WTC11 (cell line): ENCODE measurements around the gene ANXA8.

Experiments
- ATF1 ChIP-seq: sonication (generic); formaldehyde crosslinking; IDR thresholded peaks from 2 replicates; pipeline ENCODE4 v1.8.1; 2023; ENCODE audit warnings: mild to moderate bottlenecking, moderate library complexity, missing genetic modification reagents
- ATF6 ChIP-seq: sonication (generic); formaldehyde crosslinking; IDR thresholded peaks from 2 replicates; pipeline ENCODE4 v1.8.1; 2023; ENCODE audit warnings: mild to moderate bottlenecking, missing genetic modification reagents
- CTCF ChIP-seq: fragments of 200-600 bp; IDR thresholded peaks from 2 replicates; pipeline ENCODE4 v1.8.0; 2022; ENCODE audit warnings: antibody characterized with exemption
- E2F5 ChIP-seq: sonication (generic); formaldehyde crosslinking; IDR thresholded peaks from 2 replicates; pipeline ENCODE4 v1.8.1; 2022; ENCODE audit warnings: mild to moderate bottlenecking, moderate library complexity, missing genetic modification reagents
- ESRRA ChIP-seq: sonication (generic); formaldehyde crosslinking; IDR thresholded peaks from 2 replicates; pipeline ENCODE4 v1.8.1; 2022; ENCODE audit warnings: mild to moderate bottlenecking, missing genetic modification reagents, borderline replicate concordance
- FOXJ3 ChIP-seq: sonication (generic); formaldehyde crosslinking; IDR thresholded peaks from 2 replicates; pipeline ENCODE4 v1.9.0; 2021; ENCODE audit warnings: missing genetic modification reagents, mild to moderate bottlenecking, borderline replicate concordance
- FOXP1 ChIP-seq: sonication (generic); formaldehyde crosslinking; IDR thresholded peaks from 2 replicates; pipeline ENCODE4 v1.8.0; 2022; ENCODE audit warnings: missing genetic modification reagents, mild to moderate bottlenecking, moderate library complexity, borderline replicate concordance
- NFYB ChIP-seq: sonication (generic); formaldehyde crosslinking; conservative IDR thresholded peaks from 2 replicates; pipeline ENCODE4 v1.8.0; 2022; ENCODE audit warnings: low read depth, missing genetic modification reagents
- OVOL2 ChIP-seq: fragments of 250-450 bp; sonication (Bioruptor Pico); IDR thresholded peaks from 2 replicates; pipeline ENCODE4 v1.9.0; 2021; ENCODE audit warnings: mild to moderate bottlenecking, borderline replicate concordance
- SMAD4 ChIP-seq: sonication (generic); formaldehyde crosslinking; IDR thresholded peaks from 2 replicates; pipeline ENCODE4 v1.8.0; 2022; ENCODE audit warnings: mild to moderate bottlenecking, missing genetic modification reagents
- SP1 ChIP-seq: sonication (generic); formaldehyde crosslinking; conservative IDR thresholded peaks from 2 replicates; pipeline ENCODE4 v1.8.1; 2022; ENCODE audit warnings: missing genetic modification reagents
- ZNF317 ChIP-seq: sonication (generic); formaldehyde crosslinking; IDR thresholded peaks from 2 replicates; pipeline ENCODE4 v1.8.1; 2023; ENCODE audit warnings: low read depth, mild to moderate bottlenecking, moderate library complexity, missing genetic modification reagents, borderline replicate concordance
- TF ChIP-seq, protein P1 (sequence below): sonication (generic); formaldehyde crosslinking; IDR thresholded peaks from 2 replicates; pipeline ENCODE4 v1.8.0; 2023; ENCODE audit warnings: missing genetic modification reagents
- TF ChIP-seq, protein P2 (sequence below): sonication (generic); formaldehyde crosslinking; IDR thresholded peaks from 2 replicates; pipeline ENCODE4 v1.8.1; 2022; ENCODE audit warnings: low read depth, mild to moderate bottlenecking, moderate library complexity, missing genetic modification reagents, borderline replicate concordance

GRCh38 chr10:47443145-47443544 is 40.8 kb downstream of the ANXA8 start:
- TF ChIP-seq FOXP1 (CRISPR knock-in tag), result no peak
- TF ChIP-seq, protein P1, sequence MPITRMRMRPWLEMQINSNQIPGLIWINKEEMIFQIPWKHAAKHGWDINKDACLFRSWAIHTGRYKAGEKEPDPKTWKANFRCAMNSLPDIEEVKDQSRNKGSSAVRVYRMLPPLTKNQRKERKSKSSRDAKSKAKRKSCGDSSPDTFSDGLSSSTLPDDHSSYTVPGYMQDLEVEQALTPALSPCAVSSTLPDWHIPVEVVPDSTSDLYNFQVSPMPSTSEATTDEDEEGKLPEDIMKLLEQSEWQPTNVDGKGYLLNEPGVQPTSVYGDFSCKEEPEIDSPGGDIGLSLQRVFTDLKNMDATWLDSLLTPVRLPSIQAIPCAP (CRISPR knock-in tag), result no peak
- TF ChIP-seq CTCF, result no peak
- TF ChIP-seq FOXJ3 (CRISPR knock-in tag), result no peak
- no peak for TF ChIP-seq NFYB (CRISPR knock-in tag)
- TF ChIP-seq SP1 (CRISPR knock-in tag), result no peak
- no peak for TF ChIP-seq ATF6 (CRISPR knock-in tag)
- TF ChIP-seq, protein P2, sequence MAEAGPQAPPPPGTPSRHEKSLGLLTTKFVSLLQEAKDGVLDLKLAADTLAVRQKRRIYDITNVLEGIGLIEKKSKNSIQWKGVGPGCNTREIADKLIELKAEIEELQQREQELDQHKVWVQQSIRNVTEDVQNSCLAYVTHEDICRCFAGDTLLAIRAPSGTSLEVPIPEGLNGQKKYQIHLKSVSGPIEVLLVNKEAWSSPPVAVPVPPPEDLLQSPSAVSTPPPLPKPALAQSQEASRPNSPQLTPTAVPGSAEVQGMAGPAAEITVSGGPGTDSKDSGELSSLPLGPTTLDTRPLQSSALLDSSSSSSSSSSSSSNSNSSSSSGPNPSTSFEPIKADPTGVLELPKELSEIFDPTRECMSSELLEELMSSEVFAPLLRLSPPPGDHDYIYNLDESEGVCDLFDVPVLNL (CRISPR knock-in tag), result no peak
- no peak for TF ChIP-seq ATF1 (CRISPR knock-in tag)
- TF ChIP-seq ZNF317 (CRISPR knock-in tag), result no peak
- TF ChIP-seq OVOL2 (CRISPR knock-in tag), result no peak
- no peak for TF ChIP-seq ESRRA
- TF ChIP-seq E2F5, result no peak
- TF ChIP-seq SMAD4 (CRISPR knock-in tag), result no peak
